HG02884 (cell line): ENCODE data around the gene TTC29.
"Not testable (repeated sequence)": the region's sequence is repeated elsewhere in the genome, so short reads cannot be mapped to it uniquely, and the experiment has no call there.

Source experiments
- ATAC-seq: cut with Tn5 transposase; IDR thresholded peaks from one replicate; pipeline ENCODE4 v1.9.1; 2021; ENCODE audit warnings: mild to moderate bottlenecking, moderate library complexity; ENCODE audit not compliant: unreplicated experiment

TTC29 gene

DNA sequence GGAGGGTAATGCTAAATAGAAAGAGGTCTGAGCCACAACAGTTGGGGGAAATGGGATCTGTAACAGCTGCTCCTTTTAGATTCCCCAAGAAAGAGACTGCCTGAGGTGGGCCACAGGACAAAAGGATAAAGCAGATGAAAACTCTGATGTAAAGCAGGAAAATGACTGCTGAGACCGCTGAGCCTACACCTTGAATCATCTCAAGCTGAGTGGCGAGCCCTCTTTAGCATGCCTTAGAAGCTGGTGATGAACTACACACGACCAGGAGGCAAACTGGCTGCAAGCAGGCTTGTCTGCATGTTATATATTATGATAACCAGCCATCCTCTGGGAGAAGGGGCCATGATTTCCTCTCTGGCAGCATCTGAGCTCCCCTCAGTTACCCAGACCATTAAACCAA is 88.4 kb downstream of the TTC29 start:
- ATAC-seq = no peak

DNA sequence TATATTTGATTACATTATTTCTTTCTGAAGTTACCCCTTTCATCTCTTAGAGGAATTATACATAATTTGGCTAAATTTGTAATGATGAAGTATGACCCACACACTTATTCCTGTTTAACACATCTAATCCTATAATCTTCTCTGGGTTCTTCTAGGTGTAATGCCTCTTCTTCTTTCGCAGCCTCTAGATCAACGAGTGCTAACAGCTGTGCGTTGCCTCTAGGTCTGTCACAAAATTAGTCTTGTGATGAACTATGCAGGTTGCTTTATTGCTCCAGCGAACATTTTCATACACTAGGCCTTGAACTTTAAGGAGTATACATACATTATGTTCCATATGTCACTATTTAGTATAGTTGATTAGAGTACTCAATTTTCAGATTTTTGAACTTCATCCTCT is 89.9 kb downstream of the TTC29 start:
- no peak for ATAC-seq

DNA sequence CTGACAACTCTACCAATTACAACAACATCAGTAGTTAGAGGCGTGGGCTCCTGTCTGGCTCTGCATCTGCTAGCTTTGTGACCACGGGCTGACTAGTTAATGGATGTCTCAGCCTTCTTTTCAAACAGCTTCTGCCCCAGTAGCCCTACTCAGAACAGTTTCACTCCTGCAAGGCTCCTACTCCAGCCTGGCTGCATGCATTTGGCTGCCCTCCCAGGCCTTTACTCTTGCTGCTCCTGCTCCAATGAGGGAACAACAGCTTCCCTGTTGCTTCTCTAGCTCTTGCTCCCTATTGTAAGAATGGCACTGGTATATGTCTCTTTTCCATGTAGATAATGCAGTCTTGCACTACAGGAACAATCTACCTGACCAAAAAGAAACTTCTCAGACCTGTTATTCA is 93.3 kb downstream of the TTC29 start:
- no peak for ATAC-seq

DNA sequence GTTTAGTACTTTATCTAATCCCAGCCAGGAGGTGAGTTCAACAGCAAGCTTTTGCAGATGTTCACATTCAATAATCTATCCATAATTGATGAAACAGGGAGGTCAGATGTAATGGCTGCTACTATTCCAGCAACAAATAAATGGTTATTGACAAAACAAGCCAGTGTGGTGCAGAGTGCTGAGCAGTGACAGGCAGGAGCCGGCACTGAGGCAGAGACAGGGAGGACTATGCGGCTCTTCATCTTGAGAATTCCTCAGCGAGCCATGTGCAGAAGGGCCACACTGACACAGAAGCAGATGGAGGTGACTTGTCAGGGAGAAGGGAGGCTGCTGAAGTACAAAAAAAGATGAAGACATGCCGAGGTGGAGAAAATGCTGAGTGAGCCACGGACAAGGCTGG is 98.3 kb downstream of the TTC29 start:
- no peak for ATAC-seq

DNA sequence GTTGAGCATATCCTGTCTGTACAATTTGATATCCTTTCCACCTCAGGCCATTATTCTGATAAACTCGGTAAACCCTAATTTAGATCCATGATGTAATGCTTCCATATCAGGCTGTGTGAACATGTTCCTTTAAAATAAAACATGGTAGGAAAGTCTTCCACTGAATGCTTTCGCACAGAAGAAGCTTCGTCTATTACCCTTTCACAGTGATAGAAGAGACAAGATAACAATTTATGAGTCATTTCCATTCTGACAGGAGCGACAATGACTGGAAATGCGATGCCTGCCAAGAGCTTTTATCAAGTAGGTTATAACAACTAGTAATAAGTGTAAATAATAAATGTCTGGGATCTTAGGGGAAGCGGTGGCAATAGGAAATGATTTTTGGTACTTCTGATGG is 98.8 kb downstream of the TTC29 start:
- ATAC-seq = no peak

DNA sequence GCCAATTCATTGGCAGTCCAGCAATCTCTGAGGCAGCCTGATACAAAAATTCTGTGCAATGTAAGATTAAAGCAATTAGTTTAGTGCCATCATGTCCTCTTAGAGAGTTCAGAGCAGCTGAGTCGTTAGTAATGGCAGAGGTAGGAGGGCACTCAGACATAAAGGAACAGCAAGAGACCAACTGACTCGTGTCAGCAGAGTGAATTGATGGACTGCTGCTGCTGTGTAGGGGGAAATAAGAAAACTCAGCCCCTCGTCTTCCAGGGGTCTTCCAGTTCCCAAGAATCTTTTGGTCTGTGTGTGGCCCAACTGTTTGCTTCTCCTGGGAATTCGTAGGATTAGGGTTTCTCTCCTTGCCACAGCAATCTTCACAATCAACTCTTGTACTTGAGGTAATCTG is 100.9 kb downstream of the TTC29 start:
- ATAC-seq = no peak

DNA sequence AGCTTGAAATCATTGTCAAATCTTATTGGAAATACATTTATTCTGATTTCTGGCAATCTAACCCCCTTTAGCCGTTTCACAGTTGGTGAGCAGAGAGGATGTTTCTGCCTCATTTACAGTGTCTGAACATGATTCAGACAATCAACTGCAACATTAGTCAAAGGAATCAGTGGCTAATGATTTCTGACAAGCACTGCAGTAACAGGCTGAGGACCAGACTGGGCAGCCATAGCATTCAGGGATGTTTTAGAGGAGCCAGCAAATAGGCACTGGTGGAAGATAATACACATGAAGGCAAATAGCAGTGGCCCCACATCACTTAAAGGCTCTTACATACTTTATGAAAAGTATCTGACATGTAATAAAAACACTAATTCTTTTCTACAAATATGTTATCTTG is 102.8 kb downstream of the TTC29 start:
- ATAC-seq = no peak

DNA sequence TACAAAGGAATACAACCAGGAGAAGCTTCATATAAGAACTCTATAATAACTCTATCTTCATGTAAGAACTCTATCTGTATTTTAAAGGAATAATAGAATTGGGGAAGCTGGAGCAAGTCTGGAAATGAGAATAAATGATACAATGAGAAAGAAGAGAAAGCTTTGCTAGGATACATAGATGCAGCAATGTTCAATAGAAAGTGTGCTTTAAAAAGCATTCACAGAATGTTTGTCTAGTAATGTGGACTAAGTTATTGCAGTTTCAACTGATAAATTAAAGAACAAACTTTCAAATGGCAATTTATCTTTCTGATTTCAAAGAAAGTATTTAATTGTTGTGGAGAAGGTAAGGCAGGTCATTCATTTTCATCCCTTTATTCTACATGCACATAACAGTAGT is 104.9 kb downstream of the TTC29 start:
- ATAC-seq = no peak

DNA sequence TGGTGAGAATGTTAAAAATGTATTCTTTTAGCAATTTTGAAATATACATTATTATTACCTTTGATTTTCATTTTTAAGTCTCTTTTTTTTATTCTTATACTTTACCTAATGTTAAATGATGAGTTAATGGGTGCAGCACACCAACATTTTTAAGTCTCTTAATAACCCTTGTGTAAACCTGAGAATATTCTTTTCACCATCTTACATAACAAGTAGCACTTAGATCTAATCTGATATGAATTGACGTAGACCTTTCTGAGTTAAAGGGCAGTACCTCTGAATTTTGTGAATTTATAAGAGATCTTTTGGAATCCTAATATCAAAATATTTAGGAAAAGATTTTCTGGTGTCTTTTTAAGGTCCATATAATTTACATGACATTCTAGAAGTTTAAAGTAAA is 110.6 kb downstream of the TTC29 start:
- no peak for ATAC-seq

DNA sequence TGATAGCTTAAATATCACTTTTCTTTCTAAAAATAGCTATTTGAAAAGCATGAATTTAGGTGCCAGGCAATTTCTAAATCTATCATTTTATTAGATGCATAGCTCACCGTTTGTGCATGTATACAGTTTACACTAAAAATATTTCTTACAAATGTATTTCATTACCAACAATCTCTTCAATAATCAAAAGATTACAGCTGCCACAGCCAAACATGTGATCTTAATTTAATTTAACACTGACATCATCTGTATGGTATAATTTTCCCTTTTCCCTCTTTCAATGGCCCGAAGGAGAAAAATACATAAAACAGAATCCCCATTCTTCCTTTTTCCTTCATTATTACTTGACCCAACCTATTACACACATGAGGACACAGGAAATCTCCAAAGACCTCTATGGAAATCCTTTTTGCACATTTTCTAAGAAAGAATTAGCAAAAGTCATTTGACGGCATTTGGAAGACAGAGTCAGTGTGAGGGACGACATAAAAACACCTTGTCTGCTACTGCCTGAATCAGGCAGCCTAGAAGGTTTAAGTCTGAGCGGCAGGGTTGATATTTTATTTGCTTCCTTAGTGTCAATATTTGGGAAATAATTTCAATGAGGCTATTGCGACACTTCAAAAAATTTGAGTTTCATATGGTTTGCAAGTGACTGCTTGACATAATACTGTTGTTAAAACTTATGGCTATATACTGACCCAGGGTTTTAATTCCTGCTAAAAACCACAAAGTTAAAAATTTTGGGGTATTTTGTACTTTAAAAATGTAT is 111.2 kb downstream of the TTC29 start:
- no peak for ATAC-seq

DNA sequence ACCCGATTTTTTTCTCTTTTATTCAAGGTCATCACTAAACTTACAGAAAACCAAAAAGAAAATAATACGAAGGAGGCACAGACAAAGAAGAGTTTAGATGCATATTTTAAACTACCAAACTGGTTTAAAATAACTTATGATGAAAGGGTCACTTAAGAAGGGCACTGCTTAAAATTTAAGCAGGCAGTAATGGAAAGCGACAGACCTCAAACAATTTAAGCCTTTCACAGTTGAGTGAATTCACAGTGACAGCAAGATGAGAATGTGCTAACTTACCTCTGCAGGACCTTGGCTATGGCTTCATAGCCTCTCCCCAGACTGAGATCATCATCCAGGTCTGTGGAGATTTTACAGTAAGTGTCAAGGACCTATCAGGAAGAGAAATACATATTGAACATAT is 112.1 kb downstream of the TTC29 start:
- ATAC-seq = no peak

DNA sequence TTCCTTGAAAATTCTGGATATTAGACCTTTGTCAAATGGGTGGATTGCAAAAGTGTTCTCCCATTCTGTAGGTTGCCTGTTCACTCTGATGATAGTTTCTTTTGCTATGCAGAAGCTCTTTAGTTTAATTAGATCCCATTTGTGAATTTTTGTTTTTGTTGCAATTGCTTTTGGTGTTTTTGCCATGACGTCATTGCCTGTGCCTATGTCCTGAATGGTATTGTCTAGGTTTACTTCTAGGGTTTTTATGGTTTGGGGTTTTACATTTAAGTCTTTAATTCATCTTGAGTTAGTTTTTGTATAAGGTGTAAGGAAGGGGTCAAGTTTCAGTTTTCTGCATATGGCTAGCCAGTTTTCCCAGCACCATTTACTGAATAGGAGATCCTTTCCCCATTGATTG is 122.7 kb downstream of the TTC29 start:
- ATAC-seq = not testable (repeated sequence)

DNA sequence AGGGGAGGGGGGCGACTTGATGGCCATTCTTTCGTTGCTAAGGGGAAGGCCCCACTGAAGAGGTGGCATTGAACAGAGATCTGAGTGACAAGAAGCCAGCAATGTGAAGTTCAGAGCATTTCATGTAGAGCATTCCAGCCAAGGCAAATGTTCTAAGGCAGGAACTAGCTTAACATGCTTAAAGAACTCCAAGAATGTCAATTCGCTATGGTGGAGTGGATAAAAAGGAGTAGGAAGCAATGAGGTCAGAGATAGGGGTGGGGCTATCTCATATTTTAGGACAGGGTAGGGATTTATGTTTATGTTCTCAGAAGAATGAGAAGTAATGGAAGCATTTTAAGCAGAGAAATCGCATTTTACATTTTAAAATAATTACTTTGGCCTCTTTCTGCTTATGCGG is 130.9 kb downstream of the TTC29 start:
- no peak for ATAC-seq

DNA sequence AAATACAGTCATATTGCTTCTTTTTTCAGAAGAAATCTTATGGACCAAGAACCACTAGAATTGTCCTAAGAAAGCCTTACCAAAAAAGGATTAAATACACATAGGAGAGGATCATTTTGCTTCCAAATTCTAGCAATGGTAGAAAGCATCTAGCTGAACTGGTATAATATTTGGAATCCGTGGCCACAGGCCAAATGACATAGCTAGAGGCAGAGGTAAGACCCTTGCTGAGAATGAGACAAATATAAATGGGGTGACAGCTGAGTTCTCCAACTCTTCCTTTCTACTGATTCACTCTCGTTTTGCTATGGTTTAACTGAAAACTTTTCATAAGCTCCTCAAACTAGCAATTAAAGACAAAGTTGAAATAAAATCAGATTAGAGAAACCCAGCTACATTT is 150.0 kb downstream of the TTC29 start:
- no peak for ATAC-seq

DNA sequence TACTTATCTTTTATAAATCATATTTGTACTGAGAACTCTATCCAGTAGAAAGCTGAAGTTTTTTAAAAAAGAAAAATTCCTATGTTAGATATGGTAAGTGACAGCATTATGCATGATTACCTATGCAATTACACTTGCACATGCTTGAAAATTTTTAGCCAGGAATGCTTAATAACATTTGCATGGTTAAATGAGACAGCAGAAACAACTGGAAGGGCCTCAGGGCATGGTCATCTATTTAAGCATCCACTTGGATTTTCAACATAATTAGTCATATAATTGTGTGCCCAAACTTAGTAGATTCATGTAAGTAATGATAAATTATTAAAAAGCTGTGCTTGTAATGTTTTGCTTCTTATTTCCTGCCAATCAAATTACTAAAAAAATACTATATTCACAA is 151.9 kb downstream of the TTC29 start:
- no peak for ATAC-seq

DNA sequence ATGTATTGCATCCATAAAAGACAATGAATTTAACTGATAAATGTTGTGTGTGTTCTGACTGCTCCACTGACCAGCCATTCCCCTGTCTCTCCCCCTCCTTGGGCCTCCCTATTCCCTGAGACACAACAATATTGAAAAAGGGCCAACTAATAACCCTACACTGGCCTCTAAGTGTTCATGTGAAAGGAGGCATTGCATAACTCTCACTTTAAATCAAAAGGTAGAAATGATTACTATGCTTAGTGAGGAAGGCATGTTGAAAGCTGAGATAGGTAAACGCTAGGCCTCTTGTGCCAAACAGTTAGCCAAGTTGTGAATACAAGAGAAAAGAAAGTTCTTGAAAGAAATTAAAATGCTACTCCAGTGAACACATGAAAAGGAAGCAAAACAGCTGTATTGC is 154.2 kb downstream of the TTC29 start:
- ATAC-seq = no peak

DNA sequence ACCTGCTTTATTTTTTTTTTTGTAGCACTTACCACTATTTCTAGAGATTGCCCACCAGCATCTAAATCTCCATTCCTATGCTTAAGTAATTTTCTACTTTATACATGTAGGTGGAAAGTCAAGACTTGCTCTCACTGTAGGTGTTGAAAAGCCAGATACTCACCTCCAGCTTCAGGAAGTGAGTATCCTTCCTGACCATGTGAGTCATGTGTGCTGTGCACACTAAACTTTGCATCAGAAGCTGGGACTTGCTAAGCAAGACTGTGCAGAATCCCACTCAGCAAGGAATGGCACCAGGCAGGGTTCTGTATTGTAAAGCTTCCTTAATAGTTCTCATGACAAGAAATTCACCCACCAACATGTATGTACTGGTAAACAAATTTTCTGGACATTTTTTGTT is 155.1 kb downstream of the TTC29 start:
- no peak for ATAC-seq

DNA sequence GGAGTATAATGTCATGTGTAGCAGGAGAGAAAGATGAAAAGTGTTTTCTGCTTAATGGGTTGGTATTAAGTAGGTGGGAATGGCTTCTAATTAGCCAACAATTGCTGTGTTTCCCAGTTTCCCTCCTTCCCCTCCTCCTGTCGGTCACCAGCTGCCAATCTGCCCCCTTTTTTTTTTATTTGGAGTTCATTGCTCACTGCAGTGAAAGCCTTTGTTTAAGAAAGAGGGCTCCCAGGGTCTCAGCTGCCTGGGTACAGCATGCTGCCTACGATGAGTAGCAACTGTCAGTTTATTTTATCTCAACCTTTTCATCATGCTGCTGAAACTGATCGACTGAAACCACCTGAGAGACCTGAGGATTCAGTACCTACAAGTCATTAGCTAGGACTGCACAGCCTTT is 157.9 kb downstream of the TTC29 start:
- no peak for ATAC-seq

DNA sequence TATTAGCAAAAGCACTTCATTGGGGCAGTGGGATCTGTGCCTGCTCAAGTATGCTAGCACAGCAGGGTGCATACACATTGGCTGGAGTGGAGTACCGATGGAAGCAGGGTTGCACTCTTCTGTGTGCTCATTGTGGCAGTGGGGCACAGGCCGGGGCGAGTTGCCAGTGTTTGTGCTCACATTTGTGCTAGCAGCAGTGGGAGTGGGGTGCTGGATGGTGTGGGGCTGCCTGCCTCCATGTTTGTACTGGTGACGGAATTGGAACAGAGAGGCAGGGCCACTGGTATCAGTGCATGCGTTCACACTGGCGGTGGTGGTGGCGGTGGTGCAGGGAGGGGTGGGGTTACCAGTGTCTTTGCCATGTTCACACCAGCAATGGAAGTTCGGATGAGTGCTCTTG is 169.0 kb downstream of the TTC29 start:
- ATAC-seq = no peak

DNA sequence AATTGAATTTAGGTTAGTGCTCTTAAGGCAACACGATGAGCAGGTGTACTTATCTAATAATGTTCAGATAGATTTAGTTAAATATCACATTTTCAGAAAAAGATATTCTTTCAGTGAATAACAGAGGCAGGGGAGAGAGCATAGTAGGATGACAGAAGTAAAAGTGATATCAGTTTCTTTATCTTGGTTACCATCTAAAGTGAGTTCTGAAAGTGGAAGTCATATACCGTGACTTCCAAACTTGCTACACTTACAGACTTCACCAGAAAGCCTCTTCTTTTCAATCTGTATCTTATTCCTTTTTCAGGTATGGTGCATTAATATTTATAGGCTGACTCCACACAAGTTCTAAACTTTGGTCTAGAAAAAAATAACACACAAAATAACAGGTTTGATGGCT is 182.1 kb downstream of the TTC29 start:
- ATAC-seq = no peak

DNA sequence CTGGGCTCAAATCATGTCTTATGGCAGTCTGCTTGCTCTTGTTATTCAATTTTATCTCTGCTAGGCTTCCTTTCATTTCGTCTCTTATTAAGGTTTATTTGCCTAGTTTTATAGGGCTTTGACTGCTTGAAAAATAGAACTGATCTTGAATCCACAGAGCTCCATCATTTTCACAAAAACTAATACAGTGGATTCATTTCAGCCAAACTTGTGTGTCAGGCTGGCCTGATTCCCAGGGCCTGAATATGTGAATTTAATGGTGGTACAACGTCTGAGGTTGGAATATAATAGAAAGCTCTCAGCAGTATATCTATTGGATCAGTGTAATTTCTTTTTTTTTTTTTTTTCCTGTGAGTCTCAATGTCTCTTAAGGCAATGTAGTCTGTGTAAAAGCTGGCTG is 183.6 kb downstream of the TTC29 start:
- ATAC-seq = no peak

DNA sequence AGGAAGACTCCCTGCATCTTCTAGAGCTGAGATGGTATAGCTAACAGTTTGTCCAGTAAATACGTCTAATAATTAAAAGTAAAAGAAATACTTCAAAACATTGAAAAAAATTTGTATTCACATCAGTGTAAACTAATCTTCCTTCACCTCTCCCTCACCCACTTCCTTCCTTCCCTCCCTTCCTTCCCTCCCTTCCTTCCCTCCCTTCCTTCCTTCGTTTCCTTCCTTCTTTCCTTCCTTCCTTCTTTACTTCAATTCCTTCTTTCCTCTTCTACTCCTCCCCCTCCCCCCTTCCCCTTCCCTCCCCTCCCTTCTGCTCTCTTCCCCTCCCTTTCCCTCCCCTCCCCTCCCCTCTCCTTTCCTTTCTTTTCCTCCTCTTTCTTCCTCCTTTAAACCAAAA is 203.2 kb downstream of the TTC29 start:
- ATAC-seq = no peak

DNA sequence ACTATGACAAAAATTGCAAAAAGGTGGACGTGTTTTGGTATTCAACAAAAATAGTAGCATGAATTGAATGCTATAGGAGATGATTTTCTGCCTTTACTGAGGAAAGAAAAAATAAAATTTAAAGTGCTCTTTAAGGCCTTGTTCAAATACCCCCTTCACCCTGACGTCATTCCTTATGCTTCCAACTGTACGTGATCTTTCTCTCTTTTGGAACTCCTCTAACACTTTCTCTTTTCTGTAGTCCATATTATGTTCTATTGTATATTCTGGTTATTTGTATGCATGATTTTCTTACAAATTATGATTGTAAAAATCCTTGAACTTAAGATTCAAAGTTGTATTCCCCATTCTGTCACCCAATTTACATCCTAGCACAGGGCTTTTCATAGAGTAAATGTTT is 206.5 kb downstream of the TTC29 start:
- ATAC-seq = no peak
